K562 (cell line): ENCODE results near the gene CDC37. TPM values are rescaled to one million over a fixed set of nuclear protein-coding genes. Genes with fewer than 3 reads are reported as not detected.

ENCODE experiments used
- RERE ChIP-seq: sonication (generic); formaldehyde crosslinking; IDR thresholded peaks from 2 replicates; pipeline ENCODE4 v1.8.0; 2023; ENCODE audit warnings: missing genetic modification reagents, mild to moderate bottlenecking, borderline replicate concordance
- polyA plus RNA-seq, 8 experiments: library from polyadenylated mRNA; depleted of rRNA in 4 of 8; stranded (reverse) in 5 of 8; unstranded in 3 of 8; fragments of >200 nt; fragmentation: Nextera tagmentation in 2 of 8; fragmentation: Illumina TruSeq in 1 of 8; extraction: Ambion mirVana in 2 of 8; extraction: Trizol in 1 of 8; gene quantifications; 2 replicates each; pipeline versions ENCODE4 v1.2.1 to v1.2.3, GENCODE V29; 2011 to 2014; ENCODE audit warnings: inconsistent platforms in 1 of 8, missing spikeins in 1 of 8
- total RNA-seq, 7 experiments: library from RNA; depleted of rRNA in 6 of 7; stranded (reverse); fragments of >200 nt in 6 of 7; fragmentation: Illumina TruSeq in 2 of 7; extraction: Trizol in 2 of 7; gene quantifications; 2 replicates each; pipeline versions ENCODE4 v1.2.1 to v1.2.3, GENCODE V29; 2011 to 2021; ENCODE audit warnings: low replicate concordance in 1 of 7
- TF ChIP-seq, protein P1 (sequence below): fragments of 200-600 bp; sonication (generic); IDR thresholded peaks from one replicate; pipeline ENCODE4 v1.6.1; 2012; ENCODE audit warnings: mild to moderate bottlenecking, low read depth, low read length, inconsistent platforms
- TF ChIP-seq, protein P2 (sequence below), 2 experiments: fragments of 450-650 bp; IDR thresholded peaks; 2 replicates each; pipeline ENCODE4 v1.6.1; 2016

The CDC37 gene
- total and polyA plus RNA-seq, 9 of the 15 experiments (the other 6 are each of a cell fraction or from before 2014, with no cell fraction given), result 6.6 to 538 (median 227) TPM

GRCh38 chr19:10439588-10439987 lies 36.2 kb upstream of the CDC37 start (continued):
- TF ChIP-seq, protein P1, sequence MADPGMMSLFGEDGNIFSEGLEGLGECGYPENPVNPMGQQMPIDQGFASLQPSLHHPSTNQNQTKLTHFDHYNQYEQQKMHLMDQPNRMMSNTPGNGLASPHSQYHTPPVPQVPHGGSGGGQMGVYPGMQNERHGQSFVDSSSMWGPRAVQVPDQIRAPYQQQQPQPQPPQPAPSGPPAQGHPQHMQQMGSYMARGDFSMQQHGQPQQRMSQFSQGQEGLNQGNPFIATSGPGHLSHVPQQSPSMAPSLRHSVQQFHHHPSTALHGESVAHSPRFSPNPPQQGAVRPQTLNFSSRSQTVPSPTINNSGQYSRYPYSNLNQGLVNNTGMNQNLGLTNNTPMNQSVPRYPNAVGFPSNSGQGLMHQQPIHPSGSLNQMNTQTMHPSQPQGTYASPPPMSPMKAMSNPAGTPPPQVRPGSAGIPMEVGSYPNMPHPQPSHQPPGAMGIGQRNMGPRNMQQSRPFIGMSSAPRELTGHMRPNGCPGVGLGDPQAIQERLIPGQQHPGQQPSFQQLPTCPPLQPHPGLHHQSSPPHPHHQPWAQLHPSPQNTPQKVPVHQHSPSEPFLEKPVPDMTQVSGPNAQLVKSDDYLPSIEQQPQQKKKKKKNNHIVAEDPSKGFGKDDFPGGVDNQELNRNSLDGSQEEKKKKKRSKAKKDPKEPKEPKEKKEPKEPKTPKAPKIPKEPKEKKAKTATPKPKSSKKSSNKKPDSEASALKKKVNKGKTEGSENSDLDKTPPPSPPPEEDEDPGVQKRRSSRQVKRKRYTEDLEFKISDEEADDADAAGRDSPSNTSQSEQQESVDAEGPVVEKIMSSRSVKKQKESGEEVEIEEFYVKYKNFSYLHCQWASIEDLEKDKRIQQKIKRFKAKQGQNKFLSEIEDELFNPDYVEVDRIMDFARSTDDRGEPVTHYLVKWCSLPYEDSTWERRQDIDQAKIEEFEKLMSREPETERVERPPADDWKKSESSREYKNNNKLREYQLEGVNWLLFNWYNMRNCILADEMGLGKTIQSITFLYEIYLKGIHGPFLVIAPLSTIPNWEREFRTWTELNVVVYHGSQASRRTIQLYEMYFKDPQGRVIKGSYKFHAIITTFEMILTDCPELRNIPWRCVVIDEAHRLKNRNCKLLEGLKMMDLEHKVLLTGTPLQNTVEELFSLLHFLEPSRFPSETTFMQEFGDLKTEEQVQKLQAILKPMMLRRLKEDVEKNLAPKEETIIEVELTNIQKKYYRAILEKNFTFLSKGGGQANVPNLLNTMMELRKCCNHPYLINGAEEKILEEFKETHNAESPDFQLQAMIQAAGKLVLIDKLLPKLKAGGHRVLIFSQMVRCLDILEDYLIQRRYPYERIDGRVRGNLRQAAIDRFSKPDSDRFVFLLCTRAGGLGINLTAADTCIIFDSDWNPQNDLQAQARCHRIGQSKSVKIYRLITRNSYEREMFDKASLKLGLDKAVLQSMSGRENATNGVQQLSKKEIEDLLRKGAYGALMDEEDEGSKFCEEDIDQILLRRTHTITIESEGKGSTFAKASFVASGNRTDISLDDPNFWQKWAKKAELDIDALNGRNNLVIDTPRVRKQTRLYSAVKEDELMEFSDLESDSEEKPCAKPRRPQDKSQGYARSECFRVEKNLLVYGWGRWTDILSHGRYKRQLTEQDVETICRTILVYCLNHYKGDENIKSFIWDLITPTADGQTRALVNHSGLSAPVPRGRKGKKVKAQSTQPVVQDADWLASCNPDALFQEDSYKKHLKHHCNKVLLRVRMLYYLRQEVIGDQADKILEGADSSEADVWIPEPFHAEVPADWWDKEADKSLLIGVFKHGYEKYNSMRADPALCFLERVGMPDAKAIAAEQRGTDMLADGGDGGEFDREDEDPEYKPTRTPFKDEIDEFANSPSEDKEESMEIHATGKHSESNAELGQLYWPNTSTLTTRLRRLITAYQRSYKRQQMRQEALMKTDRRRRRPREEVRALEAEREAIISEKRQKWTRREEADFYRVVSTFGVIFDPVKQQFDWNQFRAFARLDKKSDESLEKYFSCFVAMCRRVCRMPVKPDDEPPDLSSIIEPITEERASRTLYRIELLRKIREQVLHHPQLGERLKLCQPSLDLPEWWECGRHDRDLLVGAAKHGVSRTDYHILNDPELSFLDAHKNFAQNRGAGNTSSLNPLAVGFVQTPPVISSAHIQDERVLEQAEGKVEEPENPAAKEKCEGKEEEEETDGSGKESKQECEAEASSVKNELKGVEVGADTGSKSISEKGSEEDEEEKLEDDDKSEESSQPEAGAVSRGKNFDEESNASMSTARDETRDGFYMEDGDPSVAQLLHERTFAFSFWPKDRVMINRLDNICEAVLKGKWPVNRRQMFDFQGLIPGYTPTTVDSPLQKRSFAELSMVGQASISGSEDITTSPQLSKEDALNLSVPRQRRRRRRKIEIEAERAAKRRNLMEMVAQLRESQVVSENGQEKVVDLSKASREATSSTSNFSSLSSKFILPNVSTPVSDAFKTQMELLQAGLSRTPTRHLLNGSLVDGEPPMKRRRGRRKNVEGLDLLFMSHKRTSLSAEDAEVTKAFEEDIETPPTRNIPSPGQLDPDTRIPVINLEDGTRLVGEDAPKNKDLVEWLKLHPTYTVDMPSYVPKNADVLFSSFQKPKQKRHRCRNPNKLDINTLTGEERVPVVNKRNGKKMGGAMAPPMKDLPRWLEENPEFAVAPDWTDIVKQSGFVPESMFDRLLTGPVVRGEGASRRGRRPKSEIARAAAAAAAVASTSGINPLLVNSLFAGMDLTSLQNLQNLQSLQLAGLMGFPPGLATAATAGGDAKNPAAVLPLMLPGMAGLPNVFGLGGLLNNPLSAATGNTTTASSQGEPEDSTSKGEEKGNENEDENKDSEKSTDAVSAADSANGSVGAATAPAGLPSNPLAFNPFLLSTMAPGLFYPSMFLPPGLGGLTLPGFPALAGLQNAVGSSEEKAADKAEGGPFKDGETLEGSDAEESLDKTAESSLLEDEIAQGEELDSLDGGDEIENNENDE, result no peak
- TF ChIP-seq RERE (CRISPR knock-in tag), result no peak
- TF ChIP-seq, protein P2, sequence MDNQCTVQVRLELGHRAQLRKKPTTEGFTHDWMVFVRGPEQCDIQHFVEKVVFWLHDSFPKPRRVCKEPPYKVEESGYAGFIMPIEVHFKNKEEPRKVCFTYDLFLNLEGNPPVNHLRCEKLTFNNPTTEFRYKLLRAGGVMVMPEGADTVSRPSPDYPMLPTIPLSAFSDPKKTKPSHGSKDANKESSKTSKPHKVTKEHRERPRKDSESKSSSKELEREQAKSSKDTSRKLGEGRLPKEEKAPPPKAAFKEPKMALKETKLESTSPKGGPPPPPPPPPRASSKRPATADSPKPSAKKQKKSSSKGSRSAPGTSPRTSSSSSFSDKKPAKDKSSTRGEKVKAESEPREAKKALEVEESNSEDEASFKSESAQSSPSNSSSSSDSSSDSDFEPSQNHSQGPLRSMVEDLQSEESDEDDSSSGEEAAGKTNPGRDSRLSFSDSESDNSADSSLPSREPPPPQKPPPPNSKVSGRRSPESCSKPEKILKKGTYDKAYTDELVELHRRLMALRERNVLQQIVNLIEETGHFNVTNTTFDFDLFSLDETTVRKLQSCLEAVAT (IDR thresholded peaks at IDR 0.05), result no peak
- TF ChIP-seq, all 486 proteins: peak for 0
